Measurements from ENCODE around the gene AP5S1.

DNA sequence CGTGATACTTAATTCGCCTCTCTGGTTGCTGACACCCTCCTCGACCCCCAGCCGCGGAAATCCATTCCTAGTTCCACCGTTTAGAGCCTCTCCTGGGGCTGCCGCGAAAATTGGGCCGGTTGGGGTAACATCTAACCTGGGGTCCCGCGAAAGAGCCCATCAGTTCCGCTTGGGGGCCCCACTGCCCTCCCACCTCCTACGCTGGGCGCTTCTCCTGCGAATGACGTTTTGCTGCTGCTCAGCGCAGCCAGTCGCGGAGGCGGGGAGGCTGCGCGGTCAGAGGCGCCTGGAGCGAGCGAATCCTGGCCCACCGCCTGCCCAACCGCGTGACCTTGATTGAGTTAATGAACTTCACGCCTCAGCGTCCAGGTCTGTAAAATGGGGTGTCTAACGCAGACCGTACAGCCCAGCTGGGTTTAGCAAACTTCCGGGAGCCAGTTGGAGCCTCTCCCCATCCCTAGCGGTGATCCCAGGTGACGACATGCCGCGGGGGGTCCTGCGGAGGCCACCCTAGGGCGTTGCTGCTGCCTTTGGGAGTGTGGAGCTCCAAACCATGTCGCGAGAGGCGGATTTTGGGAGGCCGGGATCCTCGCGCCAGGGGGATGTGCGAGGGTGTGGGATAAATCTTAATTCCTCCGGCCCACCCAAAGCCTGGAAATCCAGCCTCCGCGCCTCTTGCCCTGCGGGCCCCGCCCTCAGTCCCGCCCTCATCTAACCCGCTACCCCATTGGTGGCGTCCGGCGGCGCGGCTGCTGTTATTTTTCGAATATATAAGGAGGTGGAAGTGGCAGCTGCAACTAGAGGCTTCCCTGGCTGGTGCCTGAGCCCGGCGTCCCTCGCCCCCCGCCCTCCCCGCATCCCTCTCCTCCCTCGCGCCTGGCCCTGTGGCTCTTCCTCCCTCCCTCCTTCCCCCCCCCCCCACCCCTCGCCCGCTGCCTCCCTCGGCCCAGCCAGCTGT, 24.6 kb upstream of the AP5S1 start, which contains the start of gene CDC25B:
- TF ChIP-seq POLR2AphosphoS5 (IDR thresholded peaks at IDR 0.05; ENCODE audit: control insufficient read depth, insufficient read depth, low read depth, low read length) (no peak), FOXP1 (CRISPR knock-in tag; IDR thresholded peaks at IDR 0.05) (peak; percentile 60; the same call in 1 of the 2 replicates), ERF (CRISPR knock-in tag; IDR thresholded peaks at IDR 0.05) (no peak), GABPA (tag; conservative IDR thresholded peaks at IDR 0.05; ENCODE audit: low read depth) (peak; percentile 62), HMG20A (CRISPR knock-in tag; conservative IDR thresholded peaks at IDR 0.05) (no peak)
- TF ChIP-seq, protein P1, sequence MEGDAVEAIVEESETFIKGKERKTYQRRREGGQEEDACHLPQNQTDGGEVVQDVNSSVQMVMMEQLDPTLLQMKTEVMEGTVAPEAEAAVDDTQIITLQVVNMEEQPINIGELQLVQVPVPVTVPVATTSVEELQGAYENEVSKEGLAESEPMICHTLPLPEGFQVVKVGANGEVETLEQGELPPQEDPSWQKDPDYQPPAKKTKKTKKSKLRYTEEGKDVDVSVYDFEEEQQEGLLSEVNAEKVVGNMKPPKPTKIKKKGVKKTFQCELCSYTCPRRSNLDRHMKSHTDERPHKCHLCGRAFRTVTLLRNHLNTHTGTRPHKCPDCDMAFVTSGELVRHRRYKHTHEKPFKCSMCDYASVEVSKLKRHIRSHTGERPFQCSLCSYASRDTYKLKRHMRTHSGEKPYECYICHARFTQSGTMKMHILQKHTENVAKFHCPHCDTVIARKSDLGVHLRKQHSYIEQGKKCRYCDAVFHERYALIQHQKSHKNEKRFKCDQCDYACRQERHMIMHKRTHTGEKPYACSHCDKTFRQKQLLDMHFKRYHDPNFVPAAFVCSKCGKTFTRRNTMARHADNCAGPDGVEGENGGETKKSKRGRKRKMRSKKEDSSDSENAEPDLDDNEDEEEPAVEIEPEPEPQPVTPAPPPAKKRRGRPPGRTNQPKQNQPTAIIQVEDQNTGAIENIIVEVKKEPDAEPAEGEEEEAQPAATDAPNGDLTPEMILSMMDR (IDR thresholded peaks at IDR 0.05 in 2 of 3, conservative IDR thresholded peaks at IDR 0.05 in 1 of 3; ENCODE audit: insufficient read depth in 2 of 3, low read depth in 1 of 3, low read length in 3 of 3): peak; percentile 12 to 40 (median 19); a peak in 2 of 6 replicates
- TF ChIP-seq, protein P2, sequence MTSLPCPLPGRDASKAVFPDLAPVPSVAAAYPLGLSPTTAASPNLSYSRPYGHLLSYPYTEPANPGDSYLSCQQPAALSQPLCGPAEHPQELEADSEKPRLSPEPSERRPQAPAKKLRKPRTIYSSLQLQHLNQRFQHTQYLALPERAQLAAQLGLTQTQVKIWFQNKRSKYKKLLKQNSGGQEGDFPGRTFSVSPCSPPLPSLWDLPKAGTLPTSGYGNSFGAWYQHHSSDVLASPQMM (CRISPR knock-in tag; IDR thresholded peaks at IDR 0.05): no peak
- TF ChIP-seq, protein P3, sequence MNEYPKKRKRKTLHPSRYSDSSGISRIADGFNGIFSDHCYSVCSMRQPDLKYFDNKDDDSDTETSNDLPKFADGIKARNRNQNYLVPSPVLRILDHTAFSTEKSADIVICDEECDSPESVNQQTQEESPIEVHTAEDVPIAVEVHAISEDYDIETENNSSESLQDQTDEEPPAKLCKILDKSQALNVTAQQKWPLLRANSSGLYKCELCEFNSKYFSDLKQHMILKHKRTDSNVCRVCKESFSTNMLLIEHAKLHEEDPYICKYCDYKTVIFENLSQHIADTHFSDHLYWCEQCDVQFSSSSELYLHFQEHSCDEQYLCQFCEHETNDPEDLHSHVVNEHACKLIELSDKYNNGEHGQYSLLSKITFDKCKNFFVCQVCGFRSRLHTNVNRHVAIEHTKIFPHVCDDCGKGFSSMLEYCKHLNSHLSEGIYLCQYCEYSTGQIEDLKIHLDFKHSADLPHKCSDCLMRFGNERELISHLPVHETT (CRISPR knock-in tag; conservative IDR thresholded peaks at IDR 0.05 in 1 of 2, IDR thresholded peaks at IDR 0.05 in 1 of 2): no peak
- TF ChIP-seq, protein P4, sequence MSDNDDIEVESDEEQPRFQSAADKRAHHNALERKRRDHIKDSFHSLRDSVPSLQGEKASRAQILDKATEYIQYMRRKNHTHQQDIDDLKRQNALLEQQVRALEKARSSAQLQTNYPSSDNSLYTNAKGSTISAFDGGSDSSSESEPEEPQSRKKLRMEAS (CRISPR knock-in tag; IDR thresholded peaks at IDR 0.05): peak; percentile 85

Data from K562 (cell line).